Measurements from ENCODE around the gene KCTD1.

GRCh38 chr18:26438980-26439379, 109.4 kb downstream of the KCTD1 start:
- TF ChIP-seq SUZ12 (IDR thresholded peaks at IDR 0.05) = no peak
- no peak for TF ChIP-seq FOXK2 (IDR thresholded peaks at IDR 0.05)
- no peak for TF ChIP-seq TARDBP (IDR thresholded peaks at IDR 0.05)
- no peak for TF ChIP-seq CTBP1 (IDR thresholded peaks at IDR 0.05; ENCODE audit: borderline replicate concordance)
- no peak for TF ChIP-seq PKNOX1 (IDR thresholded peaks at IDR 0.05)
- no peak for TF ChIP-seq SP1 (IDR thresholded peaks at IDR 0.05)
- no peak for TF ChIP-seq BHLHE40 (IDR thresholded peaks at IDR 0.05; ENCODE audit: borderline replicate concordance)
- no peak for TF ChIP-seq NFRKB (IDR thresholded peaks at IDR 0.05)
- no peak for TF ChIP-seq FOXA1 (IDR thresholded peaks at IDR 0.05)
- no peak for TF ChIP-seq L3MBTL2 (conservative IDR thresholded peaks at IDR 0.05)
- no peak for TF ChIP-seq ELF4 (IDR thresholded peaks at IDR 0.05)
